Esophagus (tissue), 2 donors: ENCODE data around the gene CDCA8. TPM values are rescaled to one million over a fixed set of nuclear protein-coding genes. Genes with fewer than 3 reads are reported as not detected.

ENCODE experiments used
- polyA plus RNA-seq, 2 donors: library from polyadenylated mRNA; stranded (reverse); fragments of 200-250 nt; gene quantifications; one replicate each; pipeline ENCODE4 v1.2.3, GENCODE V29; 2013
- donor health status: healthy with polysubstance abuse.
- donor health status: Bipolar disorder and iron deficiency.

Gene CDCA8
- polyA plus RNA-seq, 2 donors, result 4.2 to 10.1 TPM

Other genes with a start within 250 kb of the CDCA8 start
- gene ZC3H12A, start 217.9 kb upstream of the CDCA8 start, polyA plus RNA-seq, result 10 to 100 TPM; 17.6 to 25.3 TPM
- 10 to 100 TPM; 28.8 to 33.9 TPM for gene MEAF6, start 177.8 kb upstream of the CDCA8 start, polyA plus RNA-seq
- gene SNIP1, start 138.2 kb upstream of the CDCA8 start, polyA plus RNA-seq, result 1 to 10 TPM; 3.6 to 4.3 TPM
- 1 to 10 TPM; 1.1 to 1.3 TPM for gene DNALI1, start 135.6 kb upstream of the CDCA8 start, polyA plus RNA-seq
- gene GNL2, start 96.6 kb upstream of the CDCA8 start, polyA plus RNA-seq, result 100 to 1,000 TPM in 1 of 2 donors, 10 to 100 TPM in 1; 45.0 to 106 TPM
- gene RSPO1, start 57.6 kb upstream of the CDCA8 start, polyA plus RNA-seq, result under 1 TPM; 0.33 to 0.87 TPM
- under 1 TPM; 0.24 to 0.38 TPM for gene EPHA10, start 72.6 kb downstream of the CDCA8 start, polyA plus RNA-seq
- gene MANEAL, start 101.3 kb downstream of the CDCA8 start, polyA plus RNA-seq, result 1 to 10 TPM; 3.1 to 3.4 TPM
- gene C1orf122, start 115.3 kb downstream of the CDCA8 start, polyA plus RNA-seq, result 10 to 100 TPM; 19.3 to 39.0 TPM
- 10 to 100 TPM in 1 of 2 donors, 1 to 10 TPM in 1; 8.9 to 15.6 TPM for gene YRDC, start 115.7 kb downstream of the CDCA8 start, polyA plus RNA-seq
- 1 to 10 TPM; 3.2 to 5.6 TPM for gene MTF1, start 167.1 kb downstream of the CDCA8 start, polyA plus RNA-seq